Inflammatory macrophage (primary cell): ENCODE measurements around the gene ASAP3.
A peak's percentile ranks its signal among the peaks of the same experiment; 100 is the strongest.
"Not testable (repeated sequence)": the region's sequence is repeated elsewhere in the genome, so short reads cannot be mapped to it uniquely, and the experiment has no call there.

Experiments used
- DNase-seq, 2 donors: peaks; one replicate each; pipeline ENCODE4 v3.0.0-alpha.2; 2020 to 2022

The ASAP3 gene

DNA sequence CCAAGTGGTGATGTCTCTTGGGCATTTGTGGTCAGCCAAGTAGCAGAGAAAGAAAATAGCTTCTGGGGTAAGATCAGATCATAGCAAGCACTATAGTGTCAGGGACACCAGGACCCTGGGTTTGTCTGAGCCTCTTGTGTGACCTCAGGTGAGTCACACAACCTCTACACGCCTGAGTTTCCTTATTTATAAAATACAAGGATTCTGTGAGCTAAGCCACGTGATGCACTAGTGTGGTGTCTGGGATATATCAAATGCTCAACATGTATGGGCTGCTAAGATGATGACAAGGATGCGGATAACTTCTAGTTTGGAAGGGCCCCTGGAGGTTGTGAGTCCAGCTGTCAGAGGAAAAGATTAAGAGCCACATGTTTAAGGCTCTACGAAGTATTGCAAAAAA lies 89.8 kb downstream of the ASAP3 start:
- DNase-seq = no peak

DNA sequence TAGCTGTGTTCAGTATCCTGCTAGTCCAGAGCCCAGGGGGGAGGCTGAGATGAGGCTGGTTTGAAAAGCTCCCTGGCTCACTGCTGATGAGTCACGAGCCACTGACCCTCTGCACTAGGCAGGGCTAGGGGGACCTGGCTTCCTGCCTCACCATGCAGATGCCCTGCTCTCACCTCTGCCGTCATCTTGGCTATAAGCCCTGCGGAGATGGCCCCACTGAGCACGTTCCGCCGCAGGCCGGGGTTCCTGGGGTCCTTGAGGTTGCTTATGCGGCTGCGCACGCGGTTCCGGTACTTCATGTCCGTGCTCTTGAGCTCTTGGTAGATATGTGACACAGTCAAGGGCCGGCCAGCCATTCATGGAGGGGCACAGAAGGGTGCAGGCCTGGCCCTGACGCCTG lies 90.3 kb downstream of the ASAP3 start:
- no peak for DNase-seq

GRCh38 chr1:23392125-23392855 lies 91.7 kb downstream of the ASAP3 start:
- no peak for DNase-seq

DNA sequence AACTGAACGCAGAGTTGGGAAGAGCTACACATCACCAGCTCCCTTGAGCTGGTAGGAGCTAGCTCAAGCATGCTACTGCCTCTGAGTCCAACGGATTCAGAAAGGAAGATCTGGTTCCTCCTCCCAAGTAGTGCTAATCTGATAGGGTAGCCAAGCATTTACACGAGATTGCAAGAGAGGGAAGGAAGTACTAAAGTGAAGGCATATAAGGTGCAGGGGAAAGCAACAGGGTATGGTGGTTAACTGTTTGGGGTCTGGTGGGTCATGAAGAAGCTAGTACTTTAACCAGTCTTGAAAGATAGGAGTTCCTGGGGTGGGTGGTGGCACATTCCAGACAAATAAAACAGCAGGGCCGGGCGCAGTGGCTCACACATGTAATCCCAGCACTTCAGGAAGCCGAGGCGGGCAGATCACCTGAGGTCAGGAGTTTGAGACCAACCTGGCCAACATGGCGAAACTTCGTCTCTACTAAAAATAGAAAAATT lies 94.1 kb downstream of the ASAP3 start:
- DNase-seq = peak in 1 of 2 donors; percentile 26

DNA sequence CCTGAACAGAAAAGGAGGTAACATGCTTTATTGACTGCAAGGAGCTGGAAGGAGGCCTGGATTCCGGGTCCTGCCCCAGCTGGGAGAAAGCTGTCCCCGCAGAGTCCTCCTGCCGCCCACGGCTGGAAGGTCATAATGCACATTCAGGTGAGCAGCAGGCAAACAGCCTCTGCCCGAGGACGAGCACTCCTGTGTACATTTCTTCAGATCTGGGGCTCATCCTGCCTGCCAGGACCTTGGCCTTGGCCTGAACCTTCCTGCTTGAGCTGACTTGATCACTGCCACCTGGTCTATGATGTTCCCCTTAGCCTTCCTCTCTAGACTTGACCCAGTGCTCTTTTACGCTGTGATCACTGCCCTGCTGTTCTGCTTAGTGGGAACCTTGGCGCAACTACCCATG lies 96.5 kb downstream of the ASAP3 start:
- no peak for DNase-seq

DNA sequence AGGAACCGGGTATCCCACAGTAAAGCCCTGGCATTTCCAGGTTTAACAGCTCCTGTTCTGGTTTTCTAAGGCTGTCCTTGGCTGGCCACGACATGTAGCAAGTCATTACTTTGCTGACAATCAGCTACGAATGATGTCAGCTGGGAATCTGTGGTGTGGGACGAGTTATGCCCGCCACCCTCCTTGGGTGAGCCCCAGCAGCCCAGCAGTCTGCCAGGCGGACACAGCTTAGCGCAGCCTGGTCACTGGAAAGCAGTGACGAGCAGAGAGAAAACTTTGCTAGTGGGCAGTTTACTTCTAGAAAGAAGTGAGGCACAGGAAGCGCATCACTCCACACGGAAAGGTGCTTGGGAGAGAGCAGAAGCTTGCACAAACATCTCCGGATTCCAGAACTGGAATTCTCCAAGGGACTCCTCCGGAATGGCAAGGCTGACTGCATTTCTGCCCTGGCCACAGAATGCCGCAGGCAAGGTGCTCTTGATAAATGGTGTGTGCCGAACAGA lies 98.8 kb downstream of the ASAP3 start:
- no peak for DNase-seq

DNA sequence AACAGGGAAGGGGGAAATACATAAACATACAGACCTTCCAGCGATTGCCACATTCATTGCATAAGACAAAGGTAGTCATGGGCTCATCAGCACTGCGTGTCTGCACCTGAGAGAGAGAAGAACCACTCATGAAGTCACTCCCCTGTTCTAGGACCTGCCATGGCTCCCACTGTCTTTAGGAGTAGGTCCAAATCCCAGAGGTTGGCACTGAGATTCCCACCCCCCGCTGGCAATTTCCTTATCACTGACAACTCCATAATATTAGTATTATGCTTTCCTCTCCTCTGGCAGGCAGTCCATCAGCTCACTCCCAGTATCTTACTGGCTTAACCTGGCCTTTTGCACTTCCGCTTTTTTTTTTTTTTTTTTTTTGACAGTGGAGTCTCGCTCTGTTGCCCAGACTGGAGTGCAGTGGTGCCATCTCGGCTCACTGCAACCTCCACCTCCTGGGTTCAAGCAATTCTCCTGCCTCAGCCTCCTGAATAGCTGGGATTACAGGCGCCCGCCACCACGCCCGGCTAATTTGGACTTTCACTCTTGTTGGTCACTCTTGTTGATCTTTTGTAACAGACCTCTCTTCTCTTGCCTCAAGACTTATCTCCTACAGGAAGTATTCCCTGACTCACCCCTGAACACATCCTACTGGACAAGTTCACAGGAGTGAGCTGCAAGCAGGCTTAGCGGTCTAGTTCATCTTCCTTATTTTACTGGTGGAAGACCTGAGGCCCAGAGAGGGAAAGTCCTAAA lies 99.5 kb downstream of the ASAP3 start:
- DNase-seq = peak; percentile 42 to 54

DNA sequence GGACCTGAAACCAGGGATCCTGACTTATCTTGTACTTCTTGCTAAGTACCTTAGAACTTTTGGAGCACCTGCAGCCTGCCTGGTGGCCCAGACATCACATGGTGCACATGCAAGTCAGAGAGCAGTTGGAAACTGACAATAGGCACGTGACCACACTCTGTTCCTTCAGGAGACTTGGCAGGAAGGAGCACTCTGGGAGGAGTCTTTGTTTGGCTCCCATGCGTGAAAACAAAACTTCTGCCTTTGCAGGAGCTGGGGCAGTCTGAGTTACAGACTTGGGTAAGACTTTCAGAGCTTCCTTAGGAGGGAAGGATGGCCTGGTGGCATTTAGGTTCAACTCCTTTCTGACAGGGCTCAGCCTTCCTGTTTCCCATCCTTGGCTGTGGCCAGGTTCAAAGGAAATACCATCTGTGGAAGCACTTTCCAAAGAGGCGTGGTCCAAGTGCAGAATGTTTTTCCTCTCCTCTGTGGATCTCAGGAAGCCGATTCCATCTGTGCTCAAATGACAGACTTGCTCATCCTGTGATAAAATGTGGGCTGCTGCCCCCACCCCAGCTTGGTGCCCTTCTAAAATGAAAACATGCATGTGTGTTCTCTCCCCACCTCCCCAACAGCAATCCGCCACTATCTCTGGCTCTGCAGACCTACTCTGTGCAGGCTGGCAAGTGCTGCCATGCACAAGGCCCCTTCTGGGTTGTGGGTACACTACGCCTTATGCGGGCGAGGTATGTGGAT lies 100.2 kb downstream of the ASAP3 start:
- no peak for DNase-seq

- DNase-seq = no peak
Observed at GRCh38 chr1:23381233-23381885, 102.6 kb downstream of the ASAP3 start.

- DNase-seq = no peak
Observed at GRCh38 chr1:23380719-23381118, 103.3 kb downstream of the ASAP3 start.

- DNase-seq = not testable (repeated sequence)
Observed at GRCh38 chr1:23380236-23380635, 103.7 kb downstream of the ASAP3 start.
